GM21381 (cell line): ENCODE measurements around the gene GPR22.

Experiments
- ATAC-seq: cut with Tn5 transposase; IDR thresholded peaks from one replicate; pipeline ENCODE4 v1.9.1; 2021; ENCODE audit warnings: mild to moderate bottlenecking, moderate library complexity; ENCODE audit not compliant: unreplicated experiment

GPR22 gene

DNA sequence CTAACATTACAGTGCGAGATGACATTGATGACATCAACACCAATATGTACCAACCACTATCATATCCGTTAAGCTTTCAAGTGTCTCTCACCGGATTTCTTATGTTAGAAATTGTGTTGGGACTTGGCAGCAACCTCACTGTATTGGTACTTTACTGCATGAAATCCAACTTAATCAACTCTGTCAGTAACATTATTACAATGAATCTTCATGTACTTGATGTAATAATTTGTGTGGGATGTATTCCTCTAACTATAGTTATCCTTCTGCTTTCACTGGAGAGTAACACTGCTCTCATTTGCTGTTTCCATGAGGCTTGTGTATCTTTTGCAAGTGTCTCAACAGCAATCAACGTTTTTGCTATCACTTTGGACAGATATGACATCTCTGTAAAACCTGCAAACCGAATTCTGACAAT lies 4.3 kb downstream of the GPR22 start:
- no peak for ATAC-seq

DNA sequence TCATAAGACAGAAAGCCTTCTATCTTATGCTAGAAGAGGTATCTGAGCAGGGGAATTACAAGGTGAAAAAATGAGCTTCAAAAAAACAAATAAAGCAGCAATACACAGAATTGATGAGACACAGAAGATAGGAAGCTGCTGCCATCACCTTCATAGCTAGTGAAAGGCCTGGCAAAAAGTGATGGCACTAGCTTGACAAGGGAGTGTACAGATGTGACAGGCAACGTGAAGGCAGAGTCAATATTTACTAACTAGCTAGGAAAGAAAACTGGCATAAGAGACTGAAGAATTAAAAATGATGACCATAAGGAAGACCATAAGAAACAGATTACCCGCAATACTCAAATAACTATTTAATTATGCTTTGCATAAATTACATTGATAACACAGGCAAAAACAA lies 9.4 kb downstream of the GPR22 start:
- ATAC-seq, result no peak

DNA sequence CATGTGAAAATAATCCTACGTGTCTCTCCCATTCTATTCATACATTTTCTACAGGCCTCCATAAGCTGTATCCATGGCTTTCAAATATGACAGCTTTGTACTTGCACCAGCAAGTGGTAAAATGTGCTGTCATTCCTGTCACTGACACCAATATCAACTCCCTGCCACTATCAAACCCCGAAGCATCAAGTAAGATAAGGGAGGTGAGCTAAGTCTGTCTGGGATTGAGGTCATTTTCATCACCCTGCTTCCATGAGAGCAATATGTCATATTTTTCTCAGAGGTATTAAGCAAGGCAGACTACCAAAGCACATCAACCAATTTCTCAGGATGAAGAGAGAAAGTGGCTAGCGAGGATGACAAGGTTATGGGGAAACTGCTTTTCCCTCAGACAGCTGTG lies 11.1 kb downstream of the GPR22 start:
- ATAC-seq, result no peak

DNA sequence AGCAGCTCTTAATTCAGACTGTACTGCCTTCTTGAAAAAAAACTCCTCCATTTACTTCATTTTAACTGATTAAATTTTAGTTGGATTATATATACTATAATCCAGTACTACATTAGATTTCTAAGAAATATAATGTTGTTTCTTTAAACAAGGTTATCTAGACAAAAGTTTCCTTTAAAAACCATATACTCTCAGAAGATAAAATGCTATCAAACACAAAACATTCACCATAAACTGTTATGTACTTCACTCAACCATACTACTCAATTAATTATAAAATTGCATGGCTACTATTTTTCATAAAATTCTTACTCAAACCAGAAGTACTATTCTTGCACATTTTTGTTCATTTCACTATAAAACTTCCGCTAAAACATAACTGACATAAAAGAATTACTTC lies 12.7 kb downstream of the GPR22 start:
- ATAC-seq, result no peak

DNA sequence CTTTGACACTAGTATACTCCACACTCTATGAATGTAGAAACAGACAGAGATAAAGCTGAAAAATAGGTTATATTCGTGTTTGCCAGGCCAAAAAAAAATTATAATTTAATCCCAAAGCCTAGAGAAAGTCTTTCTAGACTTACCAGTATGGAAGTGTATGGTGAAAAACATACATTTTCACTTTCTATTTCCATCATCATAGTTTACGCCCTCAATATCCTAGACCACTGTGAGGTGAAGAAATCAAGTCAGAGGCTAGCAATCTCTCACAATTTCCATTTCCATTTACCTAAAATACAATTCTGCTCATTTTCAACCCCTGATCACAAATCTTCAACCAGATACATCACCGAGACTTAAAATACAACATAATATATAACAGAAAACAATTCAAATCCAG lies 16.2 kb downstream of the GPR22 start:
- ATAC-seq, result no peak

DNA sequence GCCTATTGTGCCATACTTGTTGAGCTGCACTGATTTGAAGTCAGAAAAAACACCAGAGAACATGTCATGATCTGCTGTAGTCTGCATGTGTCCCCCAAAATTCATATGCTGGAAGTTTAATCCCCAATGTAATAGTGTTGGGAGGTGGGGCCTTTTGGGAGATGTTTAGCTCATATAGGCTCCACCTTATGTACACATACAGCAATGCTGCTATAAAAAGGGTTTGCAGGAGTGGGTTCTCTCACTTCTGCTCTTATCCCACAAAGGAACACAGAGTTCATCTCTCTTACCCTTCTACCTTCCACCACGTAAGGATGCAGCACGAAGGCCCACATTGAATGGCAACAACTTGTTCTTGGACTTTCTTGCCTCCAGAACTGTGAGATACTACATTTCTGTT lies 23.0 kb downstream of the GPR22 start:
- no peak for ATAC-seq

DNA sequence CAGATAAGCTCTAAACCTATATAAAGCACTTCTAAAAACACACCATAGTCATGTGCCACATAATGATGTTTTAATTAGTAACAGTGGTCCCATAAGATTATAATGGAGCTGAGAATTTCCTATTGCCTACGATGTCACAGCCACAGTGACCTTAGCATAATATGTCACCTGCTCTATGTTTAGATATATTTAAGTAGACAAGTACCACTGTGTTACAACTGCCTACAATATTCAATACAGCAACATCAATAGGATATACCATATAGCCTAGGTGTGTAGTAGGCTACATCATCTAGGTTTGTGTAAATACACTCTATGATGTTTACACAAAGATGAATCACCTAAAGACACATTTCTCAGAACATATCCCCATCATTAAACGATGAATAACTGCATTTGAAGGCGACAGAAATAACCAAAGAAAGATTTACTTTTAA lies 24.5 kb downstream of the GPR22 start:
- no peak for ATAC-seq

DNA sequence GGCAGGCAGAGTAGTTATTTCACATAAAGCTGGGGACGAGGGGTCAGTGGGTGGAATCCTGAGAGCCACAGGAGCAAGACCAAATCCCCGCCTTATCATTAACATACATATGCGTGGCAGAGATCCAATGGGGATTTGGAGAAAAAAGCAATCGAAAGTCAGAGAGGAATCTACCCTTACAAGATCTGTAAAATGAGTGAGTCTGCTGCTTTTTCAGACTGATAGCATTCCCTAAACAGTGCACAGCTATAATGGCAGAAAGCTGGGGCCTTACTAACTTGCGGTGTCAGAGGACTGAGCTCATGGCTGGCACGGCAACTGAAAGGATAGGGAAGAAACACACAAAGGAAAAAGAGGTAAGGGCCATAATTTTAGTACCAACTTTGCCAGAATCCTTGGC lies 25.0 kb downstream of the GPR22 start:
- no peak for ATAC-seq

DNA sequence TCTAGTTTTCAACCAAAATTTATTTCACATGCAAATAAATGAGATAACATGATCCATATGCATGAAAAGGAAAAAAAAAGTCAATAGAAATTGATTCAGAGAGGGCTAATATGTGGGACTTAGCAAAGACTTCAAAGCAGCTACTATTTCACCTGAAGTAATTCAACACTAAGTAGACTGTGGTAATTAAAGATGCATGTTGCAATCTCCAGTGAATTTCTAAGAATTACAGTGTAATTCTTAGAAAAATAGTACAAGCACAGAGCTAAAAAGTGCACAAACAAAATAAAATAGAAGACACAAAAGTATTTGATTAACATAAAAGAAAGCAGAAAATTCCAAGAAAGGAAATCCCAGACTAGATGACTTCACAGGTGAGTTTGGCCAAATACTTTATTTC lies 25.7 kb downstream of the GPR22 start:
- ATAC-seq, result no peak

DNA sequence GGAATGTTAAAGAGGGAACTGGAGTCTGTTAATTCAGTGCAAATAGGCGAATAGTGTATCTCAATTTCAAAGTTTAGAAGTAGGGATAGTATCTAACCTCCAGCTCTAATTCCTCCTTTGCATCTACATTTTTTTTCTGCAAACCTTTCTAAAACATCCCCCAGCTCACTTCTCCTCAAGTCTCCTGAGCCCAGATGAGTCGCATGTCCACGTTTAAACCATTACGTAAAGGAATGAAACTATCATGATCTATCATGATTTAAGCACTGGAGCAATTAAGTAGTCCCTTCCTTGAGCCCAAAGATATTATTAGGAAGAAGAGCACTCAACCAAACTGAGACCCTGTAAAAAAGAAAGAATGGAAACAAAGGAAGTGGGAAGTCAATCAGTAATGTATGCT lies 29.9 kb downstream of the GPR22 start:
- ATAC-seq, result no peak

DNA sequence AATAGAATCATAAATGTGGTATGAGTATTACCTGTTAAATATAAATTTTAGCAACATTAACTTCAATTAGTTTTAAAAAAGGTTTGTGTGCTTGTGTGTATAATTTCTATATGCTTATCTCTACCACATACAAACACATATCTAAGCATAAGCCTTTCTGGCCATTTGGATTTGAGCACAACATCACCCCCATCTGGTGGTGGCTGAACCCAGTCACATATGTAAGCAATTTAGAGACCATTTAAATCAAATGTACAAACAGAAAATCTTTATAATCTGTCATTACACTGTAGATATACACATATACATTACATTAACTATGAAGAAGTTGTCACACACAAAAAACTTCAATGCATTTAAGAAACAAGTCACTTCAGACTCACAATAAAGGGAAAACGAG lies 31.7 kb downstream of the GPR22 start:
- ATAC-seq, result no peak

DNA sequence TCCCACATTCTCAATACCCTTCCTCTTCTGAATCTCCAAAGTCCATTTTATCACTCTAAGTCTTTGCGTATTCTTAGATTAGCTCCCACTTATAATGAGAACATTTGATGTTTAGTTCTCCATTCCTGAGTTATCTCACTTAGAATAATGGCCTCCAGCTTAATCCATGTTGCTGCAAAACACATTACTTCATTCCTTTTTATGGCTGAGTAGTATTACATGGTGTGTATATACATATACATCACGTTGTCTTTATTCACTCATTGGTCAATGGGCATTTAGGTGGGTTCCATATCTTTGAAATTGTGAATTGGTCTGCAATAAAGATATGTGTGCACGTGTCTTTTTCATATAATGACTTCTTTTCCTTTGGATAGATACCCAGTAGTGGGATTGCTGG lies 32.3 kb downstream of the GPR22 start:
- ATAC-seq, result no peak

DNA sequence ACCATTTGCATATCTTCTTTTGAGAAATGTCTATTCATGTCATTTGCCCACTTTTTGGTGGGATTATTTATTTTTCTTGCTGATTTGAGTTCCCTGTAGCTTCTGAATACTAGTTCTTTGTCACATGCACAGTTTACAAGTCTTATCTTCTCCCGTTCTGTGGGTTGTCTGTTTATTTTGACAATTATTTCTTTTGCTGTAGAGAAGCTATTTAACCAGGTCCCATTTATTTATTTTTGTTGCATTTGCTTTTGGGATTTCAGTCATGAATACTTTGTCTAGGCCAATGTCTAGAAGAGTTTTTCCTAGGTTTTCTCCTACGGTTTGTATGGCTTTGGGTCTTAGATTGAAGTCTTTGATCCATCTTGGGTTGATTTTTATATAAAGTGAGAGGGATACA lies 32.9 kb downstream of the GPR22 start:
- no peak for ATAC-seq

DNA sequence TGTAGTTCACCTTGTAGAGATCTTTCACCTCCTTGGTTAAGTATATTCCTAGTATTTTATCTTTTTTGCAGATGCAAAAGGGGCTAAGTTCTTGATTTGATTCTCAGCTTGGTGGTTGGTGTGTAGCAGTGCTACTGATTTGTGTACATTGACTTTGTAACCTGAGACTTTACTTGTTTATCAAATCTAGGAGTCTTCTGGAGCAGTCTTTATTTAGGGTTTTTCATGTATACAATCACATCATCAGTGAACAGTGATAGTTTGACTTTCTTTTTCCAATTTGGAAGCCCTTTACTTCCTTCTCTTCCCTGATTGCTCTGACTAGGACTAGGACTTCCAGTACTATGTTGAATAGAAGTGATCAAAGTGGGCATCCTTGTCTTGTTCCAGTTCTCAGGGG lies 33.8 kb downstream of the GPR22 start:
- no peak for ATAC-seq

DNA sequence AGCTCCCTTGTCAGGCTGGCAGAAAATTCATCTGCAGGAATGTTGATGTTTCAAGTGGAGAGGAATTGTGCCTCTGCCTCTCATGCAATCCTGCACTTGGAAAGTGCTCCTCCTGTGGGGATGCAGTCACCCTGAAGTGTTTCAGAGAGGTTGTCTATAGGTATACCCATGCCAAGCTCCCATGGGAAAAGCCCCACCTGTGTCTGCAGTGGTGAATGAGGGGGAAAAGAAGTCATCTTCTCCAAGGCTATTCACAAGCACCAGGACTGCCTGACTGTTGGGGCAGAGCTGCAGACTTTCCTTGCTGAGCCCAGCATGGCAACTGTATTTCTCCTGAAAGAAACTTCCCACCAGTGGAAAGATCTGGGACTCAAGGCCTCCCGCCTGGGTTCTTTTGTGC lies 35.5 kb downstream of the GPR22 start:
- ATAC-seq, result no peak

DNA sequence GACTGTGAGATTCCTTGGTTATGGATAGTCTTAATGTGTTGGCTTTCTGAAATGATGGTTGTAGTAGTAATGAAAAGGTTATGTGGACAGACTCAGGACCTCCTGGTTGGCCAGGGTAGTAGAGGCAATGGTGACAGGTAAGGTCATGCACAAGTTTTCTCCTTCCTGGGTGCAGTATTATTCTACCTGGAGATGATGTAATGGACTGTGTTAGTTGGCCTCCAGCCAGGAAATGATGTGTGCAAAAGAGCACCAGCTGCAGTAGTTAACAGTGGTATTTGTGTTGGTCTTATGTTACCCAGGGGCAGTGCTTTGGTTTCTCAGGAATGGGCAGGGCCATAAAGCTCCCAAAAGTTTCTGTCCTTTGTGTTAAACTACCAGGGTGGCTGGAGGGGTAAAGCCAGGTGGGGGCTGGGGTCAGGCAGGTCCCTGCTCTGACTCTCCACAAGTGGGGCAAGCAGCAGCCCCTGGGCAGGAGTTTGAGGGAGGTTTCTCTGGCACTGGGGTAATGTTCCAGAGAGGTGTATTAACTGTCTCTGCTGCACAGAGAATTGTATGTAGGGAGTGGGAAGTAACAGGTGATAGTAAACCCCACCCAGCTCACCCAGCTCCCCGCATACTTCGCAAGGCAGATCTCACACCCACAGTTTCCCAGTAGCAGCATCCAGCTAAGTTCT lies 36.3 kb downstream of the GPR22 start:
- no peak for ATAC-seq

DNA sequence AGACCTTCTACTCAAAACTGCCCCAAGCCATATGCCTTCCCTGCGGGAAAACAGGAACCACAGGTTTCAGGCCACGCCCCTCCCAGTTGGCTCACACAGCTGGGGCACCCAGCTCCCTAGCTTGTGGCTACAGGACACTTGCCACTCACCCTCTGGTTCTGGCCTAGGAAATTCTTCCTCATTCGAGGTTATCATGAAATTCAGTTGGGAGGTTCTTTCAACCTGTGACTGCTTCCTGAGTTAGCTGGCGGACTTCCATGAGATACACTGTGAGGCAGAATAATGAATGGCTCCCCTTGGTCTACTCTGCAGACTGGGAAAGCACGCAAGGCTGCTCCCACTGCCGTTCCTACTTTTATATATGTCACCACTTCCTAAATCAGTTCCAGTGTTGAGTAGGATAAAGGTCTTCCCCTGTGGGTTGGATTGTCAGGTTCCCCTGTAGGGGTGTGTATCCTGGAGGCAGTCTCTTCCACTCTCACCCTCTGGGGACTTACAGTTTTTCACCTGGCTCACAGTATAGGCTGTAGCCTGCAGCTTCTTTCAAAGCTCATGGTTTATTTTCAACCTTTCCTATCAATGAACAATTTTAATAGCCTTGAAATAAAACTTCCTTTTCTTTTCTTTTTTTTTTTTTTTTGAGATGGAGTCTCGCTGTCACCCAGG lies 37.0 kb downstream of the GPR22 start:
- no peak for ATAC-seq
